ENCODE data around the gene SATB1. TPM values are rescaled to one million over a fixed set of nuclear protein-coding genes. Genes with fewer than 3 reads are reported as not detected.

The SATB1 gene
- total RNA-seq, 1 donor from 2014 or later, result 81.4 TPM

DNA sequence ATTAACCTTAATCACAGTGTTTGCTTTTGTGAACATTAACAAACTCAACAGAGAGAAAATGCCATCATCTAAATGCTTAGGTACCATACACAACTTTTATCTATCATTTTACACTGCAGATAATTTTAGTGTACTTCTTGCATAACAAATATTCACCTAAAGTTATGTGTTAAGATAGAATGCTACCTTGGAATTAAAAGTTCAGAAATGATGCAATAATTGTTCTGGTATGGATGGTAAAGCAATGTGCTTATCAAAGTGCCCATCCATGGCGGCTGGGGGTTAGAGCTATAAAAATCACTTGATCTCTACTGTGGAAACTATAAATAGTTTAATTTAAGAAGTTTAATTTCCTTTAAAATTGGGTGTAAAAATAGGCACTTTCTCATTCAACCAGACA lies 28.7 kb downstream of the SATB1 start:
- Mint-ChIP-seq H3K4me3 (no peak overlapping the region), H3K4me1 (peaks cover 22% of the 10 kb centered on the region), H3K27ac (no peak overlapping the region), H3K9me3 (no peaks in the 10 kb centered on the region), H3K36me3 (peaks cover 41% of the 10 kb centered on the region), H3K27me3 (ENCODE audit: low read depth) (no peaks in the 10 kb centered on the region)
- DNase-seq (ENCODE audit: low spot score in 2 of 2, unreplicated experiment in 2 of 2), result no peak
- TF ChIP-seq, protein P1, sequence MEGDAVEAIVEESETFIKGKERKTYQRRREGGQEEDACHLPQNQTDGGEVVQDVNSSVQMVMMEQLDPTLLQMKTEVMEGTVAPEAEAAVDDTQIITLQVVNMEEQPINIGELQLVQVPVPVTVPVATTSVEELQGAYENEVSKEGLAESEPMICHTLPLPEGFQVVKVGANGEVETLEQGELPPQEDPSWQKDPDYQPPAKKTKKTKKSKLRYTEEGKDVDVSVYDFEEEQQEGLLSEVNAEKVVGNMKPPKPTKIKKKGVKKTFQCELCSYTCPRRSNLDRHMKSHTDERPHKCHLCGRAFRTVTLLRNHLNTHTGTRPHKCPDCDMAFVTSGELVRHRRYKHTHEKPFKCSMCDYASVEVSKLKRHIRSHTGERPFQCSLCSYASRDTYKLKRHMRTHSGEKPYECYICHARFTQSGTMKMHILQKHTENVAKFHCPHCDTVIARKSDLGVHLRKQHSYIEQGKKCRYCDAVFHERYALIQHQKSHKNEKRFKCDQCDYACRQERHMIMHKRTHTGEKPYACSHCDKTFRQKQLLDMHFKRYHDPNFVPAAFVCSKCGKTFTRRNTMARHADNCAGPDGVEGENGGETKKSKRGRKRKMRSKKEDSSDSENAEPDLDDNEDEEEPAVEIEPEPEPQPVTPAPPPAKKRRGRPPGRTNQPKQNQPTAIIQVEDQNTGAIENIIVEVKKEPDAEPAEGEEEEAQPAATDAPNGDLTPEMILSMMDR (IDR thresholded peaks at IDR 0.05; ENCODE audit: unreplicated experiment), result no peak

DNA sequence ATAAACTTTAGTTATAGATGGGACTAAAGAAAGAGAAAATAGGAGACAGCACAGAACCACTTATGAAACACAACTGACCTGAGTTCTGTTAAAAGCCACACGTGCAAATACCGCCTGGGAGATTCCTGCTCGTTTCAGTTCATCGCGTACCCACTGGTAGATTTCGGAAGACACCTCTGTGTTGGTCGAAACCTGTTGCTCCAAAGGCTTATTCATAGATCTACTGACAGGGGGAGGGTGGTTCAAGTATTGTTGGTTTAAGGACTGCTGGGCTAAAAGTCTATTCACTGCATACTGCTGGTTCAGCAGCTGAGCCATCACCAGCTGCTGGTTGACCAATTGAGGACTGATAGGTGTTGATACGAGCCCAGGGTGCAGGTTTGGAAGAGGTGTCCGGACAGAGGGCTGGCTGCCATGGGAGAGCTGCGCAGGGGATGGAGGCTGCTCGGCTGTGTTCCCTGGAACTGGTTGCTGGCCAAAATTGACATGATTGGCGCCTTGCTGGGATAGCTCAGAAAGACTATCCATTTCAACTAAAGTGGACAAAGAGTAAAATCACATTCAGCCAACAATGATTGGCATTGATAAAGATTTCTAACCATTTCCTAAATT lies 30.6 kb downstream of the SATB1 start:
- no peak overlapping the region for H3K4me3 Mint-ChIP-seq
- H3K36me3 Mint-ChIP-seq, result peaks cover 30% of the 10 kb centered on the region
- TF ChIP-seq, protein P1 (IDR thresholded peaks at IDR 0.05; ENCODE audit: unreplicated experiment), result no peak
- H3K27ac Mint-ChIP-seq, result no peak overlapping the region
- no peaks in the 10 kb centered on the region for H3K27me3 Mint-ChIP-seq (ENCODE audit: low read depth)
- H3K9me3 Mint-ChIP-seq, result no peaks in the 10 kb centered on the region
- H3K4me1 Mint-ChIP-seq, result peaks cover 34% of the 10 kb centered on the region
- no peak for DNase-seq (ENCODE audit: low spot score in 2 of 2, unreplicated experiment in 2 of 2)

DNA sequence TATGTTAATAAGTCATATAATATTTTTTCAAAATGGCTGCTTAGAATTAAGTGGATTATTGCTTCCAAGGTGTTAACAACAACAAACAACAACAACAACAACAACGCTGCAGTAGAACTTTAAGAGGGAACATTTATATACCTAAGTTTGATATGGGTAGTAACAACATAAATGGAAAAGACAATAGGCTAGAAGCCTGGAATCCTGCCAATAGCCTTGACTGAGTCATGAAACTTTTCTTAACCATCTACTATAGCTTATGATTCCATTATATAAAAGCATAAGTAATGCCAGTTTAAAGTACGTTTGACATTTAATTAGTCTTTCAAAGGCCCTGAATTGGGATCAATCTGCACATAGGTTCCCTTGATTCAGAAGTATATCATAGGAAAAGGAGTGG lies 31.2 kb downstream of the SATB1 start:
- TF ChIP-seq, protein P1 (IDR thresholded peaks at IDR 0.05; ENCODE audit: unreplicated experiment), result no peak
- Mint-ChIP-seq H3K9me3 (no peaks in the 10 kb centered on the region), H3K27ac (no peak overlapping the region), H3K27me3 (ENCODE audit: low read depth) (no peaks in the 10 kb centered on the region), H3K4me1 (peaks cover 36% of the 10 kb centered on the region), H3K36me3 (peaks cover 28% of the 10 kb centered on the region), H3K4me3 (no peak overlapping the region)
- DNase-seq (ENCODE audit: low spot score in 2 of 2, unreplicated experiment in 2 of 2), result no peak

DNA sequence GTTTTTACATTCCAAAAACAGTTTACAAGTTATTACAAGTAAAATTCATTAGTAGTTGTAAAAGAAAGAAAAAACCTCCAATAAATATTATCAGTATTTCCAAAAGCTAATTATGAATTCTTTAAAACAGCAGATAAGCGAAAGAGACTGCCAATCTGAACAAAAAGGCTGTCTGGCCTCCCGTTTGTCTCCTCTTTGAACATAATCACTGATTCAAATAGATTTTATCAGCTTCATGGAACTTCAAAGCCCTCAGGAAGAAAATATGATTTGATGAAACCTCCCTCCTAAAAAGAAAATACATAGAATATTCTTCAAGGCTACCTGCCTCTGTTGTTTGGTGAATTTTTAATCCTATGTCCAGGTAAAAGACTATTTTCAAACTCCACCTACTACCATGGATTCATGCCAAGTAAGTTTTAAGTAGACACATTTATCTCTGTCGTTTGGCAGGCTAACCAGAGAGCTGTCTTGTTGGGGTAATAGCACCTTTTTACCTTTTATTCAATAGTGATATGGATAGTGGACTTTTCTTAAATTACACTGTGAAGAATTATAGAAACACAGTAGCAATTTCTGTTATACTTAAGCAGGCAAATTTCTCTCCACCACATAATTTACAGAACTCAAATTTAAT lies 35.0 kb downstream of the SATB1 start:
- TF ChIP-seq, protein P1 (IDR thresholded peaks at IDR 0.05; ENCODE audit: unreplicated experiment), result no peak
- H3K4me3 Mint-ChIP-seq, result no peak overlapping the region
- H3K4me1 Mint-ChIP-seq, result peaks cover 29% of the 10 kb centered on the region
- H3K36me3 Mint-ChIP-seq, result peaks cover 20% of the 10 kb centered on the region
- DNase-seq (ENCODE audit: low spot score in 2 of 2, unreplicated experiment in 2 of 2), result no peak
- H3K27ac Mint-ChIP-seq, result peak overlapping the region; percentile 84
- H3K9me3 Mint-ChIP-seq, result no peaks in the 10 kb centered on the region
- H3K27me3 Mint-ChIP-seq (ENCODE audit: low read depth), result no peaks in the 10 kb centered on the region

DNA sequence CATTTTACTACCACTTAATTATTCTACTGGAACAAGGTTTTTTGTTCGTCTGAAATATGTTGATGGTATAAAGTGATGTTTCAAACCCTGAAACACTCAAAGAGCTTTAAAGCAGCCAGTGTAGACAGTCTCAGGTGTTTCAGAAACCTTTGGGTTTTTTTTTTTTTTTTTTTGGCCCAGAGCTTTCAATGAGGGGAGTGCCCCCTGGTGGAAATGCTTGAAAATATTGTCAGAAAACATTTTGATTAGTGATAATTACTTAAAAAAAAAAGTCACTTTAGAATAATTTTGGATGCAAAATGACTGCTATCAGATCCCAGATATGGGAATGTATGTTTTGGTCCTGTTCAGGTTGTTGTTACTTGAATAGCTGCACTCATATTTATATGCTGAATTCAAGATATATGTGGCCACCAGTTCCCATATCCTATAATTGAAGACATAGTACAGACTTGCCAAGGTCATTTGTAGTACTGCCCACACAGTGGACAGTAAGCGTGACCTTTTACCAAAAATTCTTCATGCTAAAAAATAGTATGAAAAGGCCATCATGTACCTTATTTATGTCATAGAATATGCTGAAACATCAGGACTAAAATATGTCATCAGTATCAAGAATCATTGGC lies 35.9 kb downstream of the SATB1 start:
- TF ChIP-seq, protein P1 (IDR thresholded peaks at IDR 0.05; ENCODE audit: unreplicated experiment), result peak; percentile 88
- Mint-ChIP-seq H3K4me3 (no peak overlapping the region), H3K27me3 (ENCODE audit: low read depth) (no peaks in the 10 kb centered on the region), H3K27ac (no peak overlapping the region), H3K36me3 (peaks cover 15% of the 10 kb centered on the region), H3K4me1 (peaks cover 31% of the 10 kb centered on the region), H3K9me3 (no peaks in the 10 kb centered on the region)
- DNase-seq (ENCODE audit: low spot score in 2 of 2, unreplicated experiment in 2 of 2), result no peak

Data from mesothelial cell of epicardium (in vitro differentiated cells).